Effector memory CD4-positive, alpha-beta T cell (primary cell): ENCODE data around the gene HSF2BP.
"Not testable (repeated sequence)": the region's sequence is repeated elsewhere in the genome, so short reads cannot be mapped to it uniquely, and the experiment has no call there.

ENCODE experiments used
- DNase-seq, 3 donors: peaks; one replicate each; pipeline ENCODE4 v3.0.0-alpha.2; 2020
- H3K27ac ChIP-seq: 2 replicates; pipeline ENCODE4 v1.7.0; 2013; ENCODE audit warnings: mild to moderate bottlenecking, low read length, moderate library complexity; ENCODE audit not compliant: insufficient read depth, poor library complexity, severe bottlenecking
- H3K27me3 ChIP-seq: replicated peaks from 2 replicates; pipeline ENCODE4 v1.7.0; 2013; ENCODE audit warnings: mild to moderate bottlenecking, low read length; ENCODE audit not compliant: insufficient read depth, control insufficient read depth, poor library complexity, severe bottlenecking
- H3K36me3 ChIP-seq: 2 replicates; pipeline ENCODE4 v1.7.0; 2013; ENCODE audit warnings: mild to moderate bottlenecking, low read length, moderate library complexity; ENCODE audit not compliant: control insufficient read depth, insufficient read depth
- H3K4me1 ChIP-seq: 2 replicates; pipeline ENCODE4 v1.7.0; 2013; ENCODE audit warnings: low read length, mild to moderate bottlenecking; ENCODE audit not compliant: control insufficient read depth, insufficient read depth, poor library complexity, severe bottlenecking
- H3K4me3 ChIP-seq: 2 replicates; pipeline ENCODE4 v1.7.0; 2013; ENCODE audit warnings: low read length, low read depth, mild to moderate bottlenecking; ENCODE audit not compliant: insufficient read depth, poor library complexity, severe bottlenecking
- H3K9me3 ChIP-seq: 2 replicates; pipeline ENCODE4 v1.7.0; 2013; ENCODE audit warnings: mild to moderate bottlenecking, low read length, moderate library complexity; ENCODE audit not compliant: control insufficient read depth
- total RNA-seq, 3 donors: gene quantifications; one replicate each; lab custom pipeline; 2026; lab: John Stamatoyannopoulos, UW

The HSF2BP gene
- 0.35 to 0.97 (median 0.52) reads per million in 3 donors for total RNA-seq

- H3K4me3 ChIP-seq: peak within 1 kb of the TSS; percentile 95
- H3K27me3 ChIP-seq: no peaks in the 10 kb centered on the region
- DNase-seq: peak; percentile 60 to 68 (median 62)
- H3K9me3 ChIP-seq: no peaks in the 10 kb centered on the region
- peaks cover 18% of the 10 kb centered on the region for H3K4me1 ChIP-seq
- peak within 1 kb of the TSS; percentile 81 for H3K27ac ChIP-seq
- H3K36me3 ChIP-seq: no peaks in the 10 kb centered on the region
Observed at GRCh38 chr21:43659136-43660000, at the start of gene HSF2BP, which contains the start of gene RRP1B. Gene HSF2BP (minus strand): TSS chr21:43659488. CDS start chr21:43658096, 1,392 bp downstream. Gene RRP1B (plus strand): TSS chr21:43659560. CDS start chr21:43659665, 105 bp downstream.

DNA sequence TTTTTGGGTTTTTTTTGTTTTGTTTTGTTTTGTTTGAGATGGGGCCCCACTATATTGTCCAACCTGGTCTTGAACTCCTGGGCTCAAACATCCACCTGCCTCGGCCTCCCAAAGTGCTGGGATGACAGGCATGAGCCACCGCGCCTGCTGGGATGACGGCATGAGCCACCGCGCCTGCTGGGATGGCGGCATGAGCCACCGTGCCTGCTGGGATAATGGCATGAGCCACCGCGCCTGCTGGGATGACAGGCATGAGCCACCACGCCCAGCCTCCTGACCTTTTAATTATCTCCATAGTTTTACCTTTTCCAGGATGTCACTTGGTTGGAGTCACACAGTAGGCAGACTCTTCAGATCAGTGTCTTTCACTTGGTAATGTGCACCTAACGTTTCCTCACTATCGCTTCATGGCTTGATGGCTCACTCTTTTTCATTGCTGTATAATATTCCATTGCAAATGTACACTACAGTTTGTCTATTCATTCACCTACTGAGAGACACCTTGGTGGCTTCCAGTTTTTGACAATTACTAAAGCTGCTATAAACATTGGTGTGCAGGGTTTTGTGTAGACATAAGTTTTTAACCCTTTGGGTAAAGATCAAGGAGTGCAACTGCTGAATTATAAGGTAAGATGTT lies 49.6 kb upstream of the HSF2BP start:
- Histone ChIP-seq H3K27me3 (no peaks in the 10 kb centered on the region), H3K4me1 (no peaks in the 10 kb centered on the region), H3K36me3 (no peaks in the 10 kb centered on the region), H3K4me3 (no peak overlapping the region), H3K27ac (no peak overlapping the region), H3K9me3 (no peaks in the 10 kb centered on the region)
- DNase-seq: no peak

- Histone ChIP-seq H3K27me3 (no peaks in the 10 kb centered on the region), H3K4me3 (no peak overlapping the region), H3K27ac (no peak overlapping the region), H3K9me3 (no peaks in the 10 kb centered on the region), H3K36me3 (no peaks in the 10 kb centered on the region), H3K4me1 (no peaks in the 10 kb centered on the region)
- no peak for DNase-seq
Observed at GRCh38 chr21:43707462-43707861, 48.2 kb upstream of the HSF2BP start.

DNA sequence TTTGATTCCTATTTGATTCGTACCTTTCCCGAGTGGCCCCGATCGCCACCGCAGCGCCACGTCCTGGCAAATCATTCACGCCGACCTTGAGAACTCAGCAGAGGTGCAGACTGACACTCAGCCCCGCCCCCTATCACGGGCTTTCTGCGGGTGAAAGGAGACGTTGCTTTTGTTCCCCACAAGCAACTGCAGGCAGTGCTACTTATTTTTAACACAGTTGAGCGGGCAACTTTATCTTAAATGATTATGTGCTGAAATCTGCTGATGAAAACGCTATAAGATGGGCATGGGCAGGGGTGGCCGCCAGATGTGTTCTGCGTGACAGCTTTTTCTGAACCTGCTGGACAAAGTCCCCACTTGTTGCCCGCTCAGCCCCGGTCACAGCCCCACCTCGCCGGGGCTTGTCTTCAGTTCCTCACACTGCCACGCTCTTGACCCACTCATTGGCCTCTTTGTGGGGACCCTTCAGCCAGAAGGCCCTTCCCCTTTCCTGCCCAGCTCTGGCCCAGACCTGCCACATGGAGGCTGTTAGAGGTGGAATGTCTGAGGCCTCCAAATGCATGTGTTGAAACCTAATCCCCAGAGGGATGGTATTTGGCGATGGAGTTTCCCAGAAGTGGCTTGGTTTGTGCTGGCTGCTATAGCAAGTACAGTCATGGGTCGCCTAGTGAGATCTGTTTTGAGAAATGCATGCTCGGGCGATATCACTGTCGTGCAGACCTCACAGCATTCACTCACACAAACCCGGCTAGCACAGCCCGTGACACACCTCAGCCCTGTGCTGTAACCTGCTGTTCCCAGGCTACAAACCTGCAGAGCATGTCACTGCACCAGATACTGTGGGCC lies 44.0 kb upstream of the HSF2BP start:
- H3K9me3 ChIP-seq: no peaks in the 10 kb centered on the region
- H3K4me3 ChIP-seq: no peak overlapping the region
- DNase-seq: no peak
- no peaks in the 10 kb centered on the region for H3K27me3 ChIP-seq
- no peaks in the 10 kb centered on the region for H3K4me1 ChIP-seq
- no peaks in the 10 kb centered on the region for H3K36me3 ChIP-seq
- no peak overlapping the region for H3K27ac ChIP-seq

DNA sequence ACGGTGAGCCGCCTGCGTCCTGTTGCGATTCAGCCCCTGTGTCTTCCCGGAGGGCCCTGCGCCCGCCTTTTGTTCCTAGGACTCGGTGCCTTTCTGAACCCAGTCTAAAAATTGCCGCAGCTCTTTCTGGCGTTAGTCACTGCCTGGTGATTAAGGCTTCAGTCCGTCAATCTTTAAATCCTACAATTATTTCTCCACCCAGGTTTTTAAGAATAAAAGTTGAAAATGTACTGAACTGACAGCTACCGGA lies 43.4 kb upstream of the HSF2BP start:
- DNase-seq: no peak
- Histone ChIP-seq H3K9me3 (no peaks in the 10 kb centered on the region), H3K4me1 (no peaks in the 10 kb centered on the region), H3K4me3 (no peak overlapping the region), H3K36me3 (no peaks in the 10 kb centered on the region), H3K27me3 (no peaks in the 10 kb centered on the region), H3K27ac (no peak overlapping the region)

DNA sequence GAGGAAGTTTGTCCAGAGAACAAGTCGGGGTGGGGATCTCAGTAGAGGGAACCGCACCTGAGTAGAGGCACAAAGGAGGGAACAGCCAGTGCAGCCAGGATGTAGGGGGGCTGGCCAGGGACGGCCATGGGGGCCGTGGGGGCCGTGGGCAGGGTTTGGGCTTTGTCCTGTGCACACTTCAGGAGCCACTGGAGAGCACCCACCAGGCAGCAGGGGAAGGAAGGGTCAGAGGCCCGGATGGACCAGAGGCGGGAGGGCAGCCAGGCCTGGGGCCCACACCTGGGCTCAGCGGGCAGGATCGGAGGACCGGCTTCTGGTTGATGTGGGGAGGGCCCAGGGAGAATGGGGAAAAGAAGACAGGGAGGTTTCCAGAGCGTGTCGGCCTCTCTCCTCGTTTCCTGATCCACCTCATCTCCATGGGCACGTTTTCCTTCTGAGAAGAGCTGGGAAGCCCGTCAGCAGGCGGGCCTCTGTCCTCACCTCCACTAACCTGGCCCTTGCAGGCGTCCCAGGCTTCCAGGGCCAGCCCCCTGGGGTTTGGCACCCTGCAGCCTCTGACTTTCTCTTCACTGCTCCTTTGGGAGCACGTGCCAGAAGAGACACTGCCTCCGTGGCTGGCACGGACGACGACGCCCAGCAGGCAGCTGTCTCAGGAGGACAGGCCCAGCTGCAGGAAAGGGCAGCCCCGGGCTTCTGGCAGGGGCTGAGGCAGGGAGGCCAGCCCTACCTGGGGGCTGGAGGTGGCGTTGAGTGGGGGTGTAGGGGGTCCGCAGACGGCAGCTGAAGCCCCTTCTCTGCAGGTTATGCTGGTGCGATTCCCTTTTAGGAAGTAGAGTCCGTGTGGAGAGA lies 42.9 kb upstream of the HSF2BP start:
- Histone ChIP-seq H3K36me3 (no peaks in the 10 kb centered on the region), H3K4me3 (no peak overlapping the region), H3K27me3 (no peaks in the 10 kb centered on the region), H3K9me3 (no peaks in the 10 kb centered on the region), H3K27ac (no peak overlapping the region), H3K4me1 (no peaks in the 10 kb centered on the region)
- DNase-seq: no peak

DNA sequence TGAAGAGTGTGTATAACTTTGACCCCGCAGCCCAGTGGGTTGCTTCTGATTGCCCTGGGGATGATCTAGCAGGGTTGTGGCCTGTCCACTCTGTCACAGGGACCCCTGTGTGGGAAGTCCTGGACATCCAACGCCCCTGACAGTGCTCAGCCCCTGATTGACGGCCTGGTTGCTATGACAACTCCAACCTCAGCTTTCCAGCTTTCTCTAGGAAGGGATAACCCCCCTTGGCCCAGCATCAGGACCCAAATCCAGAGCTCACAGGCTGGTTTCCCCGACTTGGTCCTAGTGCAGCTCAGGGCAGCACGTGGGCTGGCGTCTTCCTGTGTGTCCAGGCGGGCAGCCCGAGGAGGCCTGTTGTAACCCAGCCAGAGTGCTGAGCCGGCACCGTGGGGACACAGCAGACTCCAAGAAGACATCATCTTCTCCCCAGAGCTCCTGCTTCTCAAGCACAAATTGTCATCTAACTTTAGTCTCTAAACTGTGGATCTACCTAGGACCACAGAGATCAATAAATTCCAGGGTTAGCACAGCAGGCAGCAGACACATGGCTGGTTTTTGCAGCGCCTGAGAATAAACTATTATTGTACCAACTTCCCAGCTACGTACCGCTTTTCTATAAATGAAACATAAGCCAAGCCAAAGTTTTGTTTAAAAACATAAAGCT lies 40.8 kb upstream of the HSF2BP start:
- Histone ChIP-seq H3K4me1 (no peaks in the 10 kb centered on the region), H3K27ac (no peak overlapping the region), H3K27me3 (no peaks in the 10 kb centered on the region), H3K36me3 (peaks cover 10% of the 10 kb centered on the region), H3K4me3 (no peak overlapping the region), H3K9me3 (no peaks in the 10 kb centered on the region)
- no peak for DNase-seq

- H3K9me3 ChIP-seq, H3K27ac ChIP-seq, H3K4me1 ChIP-seq, DNase-seq, H3K4me3 ChIP-seq, H3K27me3 ChIP-seq: not testable (repeated sequence)
- H3K36me3 ChIP-seq: peaks cover 15% of the 10 kb centered on the region
Observed at GRCh38 chr21:43699492-43699777, 40.1 kb upstream of the HSF2BP start.
